SU-DHL-6 (cell line): Measurements from ENCODE around the gene SFRP5.

Experiments used
- H2AFZ ChIP-seq: fragments of 200-600 bp; sonication (generic); 2 replicates; pipeline ENCODE4 v1.6.1; 2014; ENCODE audit warnings: low read depth, mild to moderate bottlenecking, moderate library complexity, mixed read lengths, antibody characterized with exemption, low read length; ENCODE audit not compliant: severe bottlenecking
- H3F3A ChIP-seq: fragments of 200-600 bp; shearing (Covaris generic); 2 replicates; pipeline ENCODE4 v1.6.0; 2016; ENCODE audit warnings: antibody characterized with exemption, mild to moderate bottlenecking; ENCODE audit not compliant: insufficient read depth
- H3K27ac ChIP-seq: fragments of 200-600 bp; sonication (generic); 2 replicates; pipeline ENCODE4 v1.5.1; 2016; ENCODE audit warnings: low read depth, mild to moderate bottlenecking, low read length, moderate library complexity, mixed read lengths
- H3K27me3 ChIP-seq: fragments of 200-600 bp; sonication (generic), shearing (Covaris generic); 2 replicates; pipeline ENCODE4 v1.6.0; 2014; ENCODE audit warnings: mild to moderate bottlenecking, low read length
- H3K36me3 ChIP-seq: fragments of 200-600 bp; sonication (generic); 2 replicates; pipeline ENCODE4 v1.6.1; 2014; ENCODE audit warnings: mild to moderate bottlenecking, low read length, mixed read lengths
- H3K4me2 ChIP-seq: fragments of 300-600, 200-600 bp; shearing (Covaris generic), sonication (generic); 2 replicates; pipeline ENCODE4 v1.6.0; 2014; ENCODE audit warnings: low read length, low read depth, mild to moderate bottlenecking; ENCODE audit not compliant: poor library complexity, severe bottlenecking
- H3K4me3 ChIP-seq: fragments of 200-600 bp; sonication (generic); 2 replicates; pipeline ENCODE4 v1.5.1; 2014; ENCODE audit warnings: antibody characterized with exemption, low read length, mild to moderate bottlenecking, mixed read lengths; ENCODE audit not compliant: insufficient read depth, poor library complexity, severe bottlenecking
- H3K79me2 ChIP-seq: fragments of 200-600 bp; sonication (generic); 2 replicates; pipeline ENCODE4 v1.6.1; 2014; ENCODE audit warnings: mild to moderate bottlenecking, low read length, moderate library complexity; ENCODE audit not compliant: insufficient read depth
- H3K9ac ChIP-seq: fragments of 200-600 bp; sonication (generic); 2 replicates; pipeline ENCODE4 v1.7.0; 2014; ENCODE audit warnings: mild to moderate bottlenecking, low read length
- H3K9me2 ChIP-seq: fragments of 200-600 bp; sonication (generic); replicated peaks from 2 replicates; pipeline ENCODE4 v1.6.1; 2014; ENCODE audit warnings: low read length; ENCODE audit not compliant: insufficient read depth
- H3K9me3 ChIP-seq: fragments of 200-600 bp; sonication (generic); 2 replicates; pipeline ENCODE4 v1.6.1; 2014; ENCODE audit warnings: low read length, mixed read lengths; ENCODE audit not compliant: insufficient read depth
- H4K20me1 ChIP-seq: fragments of 200-600 bp; sonication (generic); 2 replicates; pipeline ENCODE4 v1.6.1; 2014; ENCODE audit warnings: low read depth, mild to moderate bottlenecking, antibody characterized with exemption, low read length, moderate library complexity, mixed read lengths
- CTCF ChIP-seq: fragments of 200-600 bp; sonication (generic); IDR thresholded peaks from one replicate; pipeline ENCODE4 v1.5.1; 2017; ENCODE audit warnings: antibody characterized with exemption, mild to moderate bottlenecking, low read length, moderate library complexity; ENCODE audit not compliant: insufficient read depth, poor library complexity, severe bottlenecking
- EZH2phosphoT487 ChIP-seq: fragments of 200-600 bp; sonication (generic), shearing (Covaris generic); conservative IDR thresholded peaks from 2 replicates; pipeline ENCODE4 v1.6.1; 2018; ENCODE audit warnings: mild to moderate bottlenecking, antibody characterized with exemption, low read length, moderate library complexity, mixed read lengths

The SFRP5 gene

GRCh38 chr10:97764519-97764931 is 7.3 kb downstream of the SFRP5 start:
- TF ChIP-seq EZH2phosphoT487 (no peak), CTCF (no peak)
- no peaks in the 10 kb centered on the region for H3K9me2 ChIP-seq
- H3K4me3 ChIP-seq = no peak overlapping the region
- H3K27me3 ChIP-seq = no peaks in the 10 kb centered on the region
- H3K9ac ChIP-seq = no peak overlapping the region
- no peaks in the 10 kb centered on the region for H3K79me2 ChIP-seq
- H3K9me3 ChIP-seq = no peaks in the 10 kb centered on the region
- H3K4me2 ChIP-seq = no peak overlapping the region
- no peaks in the 10 kb centered on the region; the same call in 1 of the 2 replicates for H4K20me1 ChIP-seq
- H2AFZ ChIP-seq = no peak overlapping the region
- no peaks in the 10 kb centered on the region for H3K36me3 ChIP-seq
- no peak overlapping the region for H3K27ac ChIP-seq
- no peaks in the 10 kb centered on the region for H3F3A ChIP-seq

GRCh38 chr10:97763947-97764346 is 7.9 kb downstream of the SFRP5 start:
- Histone ChIP-seq H3K79me2 (no peaks in the 10 kb centered on the region), H3K27ac (no peak overlapping the region), H3K4me2 (no peak overlapping the region), H3F3A (no peaks in the 10 kb centered on the region), H3K4me3 (no peak overlapping the region), H3K36me3 (no peaks in the 10 kb centered on the region), H4K20me1 (no peaks in the 10 kb centered on the region; the same call in 1 of the 2 replicates), H3K9ac (no peak overlapping the region), H3K9me3 (no peaks in the 10 kb centered on the region), H2AFZ (no peak overlapping the region), H3K9me2 (no peaks in the 10 kb centered on the region), H3K27me3 (no peaks in the 10 kb centered on the region)
- TF ChIP-seq CTCF = no peak

GRCh38 chr10:97763411-97763810 is 8.4 kb downstream of the SFRP5 start:
- H3K27ac ChIP-seq = no peak overlapping the region
- no peaks in the 10 kb centered on the region for H3K9me2 ChIP-seq
- no peaks in the 10 kb centered on the region for H3K36me3 ChIP-seq
- H2AFZ ChIP-seq = no peak overlapping the region
- no peaks in the 10 kb centered on the region for H3K27me3 ChIP-seq
- H3K4me2 ChIP-seq = no peak overlapping the region
- no peaks in the 10 kb centered on the region for H3K79me2 ChIP-seq
- H3F3A ChIP-seq = no peaks in the 10 kb centered on the region
- no peaks in the 10 kb centered on the region; the same call in 1 of the 2 replicates for H4K20me1 ChIP-seq
- H3K4me3 ChIP-seq = no peak overlapping the region
- no peak overlapping the region for H3K9ac ChIP-seq
- no peaks in the 10 kb centered on the region for H3K9me3 ChIP-seq
- TF ChIP-seq EZH2phosphoT487 (no peak), CTCF (no peak)
